ENCODE data around the gene PCED1B.
"Not testable (repeated sequence)": the region's sequence is repeated elsewhere in the genome, so short reads cannot be mapped to it uniquely, and the experiment has no call there.

DNA sequence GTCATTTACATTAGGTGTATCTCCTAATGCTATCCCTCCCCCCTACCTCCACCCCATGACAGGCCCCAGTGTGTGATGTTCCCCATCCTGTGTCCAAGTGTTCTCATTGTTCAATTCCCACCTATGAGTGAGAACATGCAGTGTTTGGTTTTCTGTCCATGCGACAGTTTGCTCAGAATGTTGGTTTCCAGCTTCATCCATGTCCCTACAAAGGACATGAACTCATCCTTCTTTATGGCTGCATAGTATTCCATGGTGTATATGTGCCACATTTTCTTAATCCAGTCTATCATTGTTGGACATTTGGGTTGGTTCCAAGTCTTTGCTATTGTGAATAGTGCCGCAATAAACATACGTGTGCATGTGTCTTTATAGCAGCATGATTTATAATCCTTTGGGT is 37.9 kb downstream of the PCED1B start:
- TF ChIP-seq, protein P1, sequence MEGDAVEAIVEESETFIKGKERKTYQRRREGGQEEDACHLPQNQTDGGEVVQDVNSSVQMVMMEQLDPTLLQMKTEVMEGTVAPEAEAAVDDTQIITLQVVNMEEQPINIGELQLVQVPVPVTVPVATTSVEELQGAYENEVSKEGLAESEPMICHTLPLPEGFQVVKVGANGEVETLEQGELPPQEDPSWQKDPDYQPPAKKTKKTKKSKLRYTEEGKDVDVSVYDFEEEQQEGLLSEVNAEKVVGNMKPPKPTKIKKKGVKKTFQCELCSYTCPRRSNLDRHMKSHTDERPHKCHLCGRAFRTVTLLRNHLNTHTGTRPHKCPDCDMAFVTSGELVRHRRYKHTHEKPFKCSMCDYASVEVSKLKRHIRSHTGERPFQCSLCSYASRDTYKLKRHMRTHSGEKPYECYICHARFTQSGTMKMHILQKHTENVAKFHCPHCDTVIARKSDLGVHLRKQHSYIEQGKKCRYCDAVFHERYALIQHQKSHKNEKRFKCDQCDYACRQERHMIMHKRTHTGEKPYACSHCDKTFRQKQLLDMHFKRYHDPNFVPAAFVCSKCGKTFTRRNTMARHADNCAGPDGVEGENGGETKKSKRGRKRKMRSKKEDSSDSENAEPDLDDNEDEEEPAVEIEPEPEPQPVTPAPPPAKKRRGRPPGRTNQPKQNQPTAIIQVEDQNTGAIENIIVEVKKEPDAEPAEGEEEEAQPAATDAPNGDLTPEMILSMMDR (IDR thresholded peaks at IDR 0.05; ENCODE audit: poor library complexity) = not testable (repeated sequence)
- not testable (repeated sequence) for TF ChIP-seq EZH2 (IDR thresholded peaks at IDR 0.05; ENCODE audit: borderline replicate concordance)
